IMR-90 (cell line): ENCODE results near the gene NARF. TPM values are rescaled to one million over a fixed set of nuclear protein-coding genes. Genes with fewer than 3 reads are reported as not detected.
A peak's percentile ranks its signal among the peaks of the same experiment; 100 is the strongest.

Experiments used
- ATAC-seq: fragments of 200-7000 bp; cut with Tn5 transposase; 2 replicates; pipeline ENCODE4 v1.9.1; 2020; ENCODE audit warnings: low read depth, mild to moderate bottlenecking, moderate library complexity
- BruUV-seq: library from RNA; stranded (reverse); fragments of 400-500 nt; replicated peaks from 2 replicates; lab custom pipeline; 2021; lab: Mats Ljungman, UMichigan
- CTCF ChIA-PET: fragments of 300-600 bp; formaldehyde crosslinking; extraction: SDS; loops from one replicate; lab custom pipeline; 2021; ENCODE audit warnings: antibody characterized with exemption; lab: Yijun Ruan, JAX
- POLR2A ChIA-PET: fragments of 300-600 bp; sonication (Branson Sonifier 250); formaldehyde crosslinking; loops from one replicate; lab custom pipeline; 2022; ENCODE audit warnings: antibody characterized with exemption; ENCODE audit not compliant: unreplicated experiment; lab: Charles Lee
- DNase-seq: peaks from one replicate; pipeline ENCODE4 v3.0.0; 2013
- H2AFZ ChIP-seq: replicated peaks from 2 replicates; pipeline ENCODE3; 2013; ENCODE audit warnings: low read length, mild to moderate bottlenecking; ENCODE audit not compliant: poor library complexity
- H2AK5ac ChIP-seq: 2 replicates; pipeline ENCODE4 v1.6.1; 2013; ENCODE audit warnings: low read depth, low read length, inconsistent platforms
- H2AK9ac ChIP-seq: replicated peaks from 2 replicates; pipeline ENCODE3; 2013; ENCODE audit warnings: mild to moderate bottlenecking, low read depth, low read length, moderate library complexity; ENCODE audit not compliant: poor library complexity
- H2BK120ac ChIP-seq: 2 replicates; pipeline ENCODE4 v1.6.1; 2013; ENCODE audit warnings: low read depth, low read length, inconsistent platforms
- H2BK15ac ChIP-seq: 3 replicates; pipeline ENCODE4 v1.6.1; 2013; ENCODE audit warnings: low read depth, low read length, inconsistent platforms
- H2BK20ac ChIP-seq: 2 replicates; pipeline ENCODE4 v1.6.1; 2013; ENCODE audit warnings: low read depth, mild to moderate bottlenecking, inconsistent platforms, low read length, moderate library complexity
- H2BK5ac ChIP-seq: 2 replicates; pipeline ENCODE4 v1.6.1; 2013; ENCODE audit warnings: mild to moderate bottlenecking, low read depth, low read length, inconsistent platforms; ENCODE audit not compliant: poor library complexity, severe bottlenecking
- H3K14ac ChIP-seq: replicated peaks from 2 replicates; pipeline ENCODE4 v1.6.1; 2013; ENCODE audit warnings: low read depth, low read length, inconsistent platforms
- H3K18ac ChIP-seq: 2 replicates; pipeline ENCODE4 v1.6.1; 2013; ENCODE audit warnings: low read depth, low read length, control low read depth
- H3K23ac ChIP-seq: 2 replicates; pipeline ENCODE4 v1.6.1; 2013; ENCODE audit warnings: low read depth, low read length, inconsistent platforms
- H3K27ac ChIP-seq: 2 replicates; pipeline ENCODE4 v1.5.1; 2013; ENCODE audit warnings: mild to moderate bottlenecking, control low read depth, low read length; ENCODE audit not compliant: insufficient read depth
- H3K27me3 ChIP-seq: 2 replicates; pipeline ENCODE4 v1.6.1; 2013; ENCODE audit warnings: low read length; ENCODE audit not compliant: control insufficient read depth, insufficient read depth
- H3K36me3 ChIP-seq: 2 replicates; pipeline ENCODE4 v1.6.1; 2013; ENCODE audit warnings: low read length, mixed read lengths; ENCODE audit not compliant: control insufficient read depth, insufficient read depth
- H3K4ac ChIP-seq: 2 replicates; pipeline ENCODE4 v1.6.1; 2013; ENCODE audit warnings: low read depth, low read length, inconsistent platforms
- H3K4me1 ChIP-seq: 2 replicates; pipeline ENCODE4 v1.6.1; 2013; ENCODE audit warnings: low read length, mixed read lengths; ENCODE audit not compliant: control insufficient read depth, insufficient read depth
- H3K4me2 ChIP-seq: 2 replicates; pipeline ENCODE4 v1.6.1; 2013; ENCODE audit warnings: low read depth, mild to moderate bottlenecking, control low read depth, low read length, moderate library complexity
- H3K4me3 ChIP-seq: 2 replicates; pipeline ENCODE4 v1.5.1; 2013; ENCODE audit warnings: low read depth, mild to moderate bottlenecking, control low read depth, low read length, moderate library complexity; ENCODE audit not compliant: insufficient read depth
- H3K56ac ChIP-seq: 2 replicates; pipeline ENCODE4 v1.6.1; 2013; ENCODE audit warnings: low read length, inconsistent platforms; ENCODE audit not compliant: insufficient read depth; ENCODE audit errors: extremely low read depth
- H3K79me1 ChIP-seq, 2 experiments: 2 replicates each; pipeline ENCODE4 v1.6.1; 2013; ENCODE audit warnings: low read length in 2 of 2, inconsistent platforms in 1 of 2, low read depth in 1 of 2
- H3K9ac ChIP-seq: 2 replicates; pipeline ENCODE4 v1.6.1; 2013; ENCODE audit warnings: low read depth, low read length, control low read depth
- H3K9me1 ChIP-seq: 2 replicates; pipeline ENCODE4 v1.6.1; 2013; ENCODE audit warnings: low read length, inconsistent platforms; ENCODE audit not compliant: insufficient read depth
- H3K9me3 ChIP-seq: 2 replicates; pipeline ENCODE4 v1.6.1; 2013; ENCODE audit warnings: low read length; ENCODE audit not compliant: control insufficient read depth, insufficient read depth
- H4K20me1 ChIP-seq: 2 replicates; pipeline ENCODE4 v1.6.1; 2013; ENCODE audit warnings: low read length, inconsistent platforms; ENCODE audit not compliant: insufficient read depth
- H4K5ac ChIP-seq: 2 replicates; pipeline ENCODE4 v1.6.1; 2013; ENCODE audit warnings: mild to moderate bottlenecking, low read depth, low read length, control low read depth
- H4K8ac ChIP-seq, 2 experiments: 2 replicates each; pipeline ENCODE4 v1.6.1; 2013; ENCODE audit warnings: low read depth in 2 of 2, low read length in 2 of 2, control low read depth in 1 of 2, inconsistent platforms in 1 of 2
- H4K91ac ChIP-seq: 2 replicates; pipeline ENCODE4 v1.6.1; 2013; ENCODE audit warnings: low read depth, low read length, inconsistent platforms; ENCODE audit not compliant: insufficient read depth
- CEBPB ChIP-seq: IDR thresholded peaks from 2 replicates; pipeline ENCODE4 v1.6.1; 2012; ENCODE audit warnings: low read depth, low read length, improper control_type of control experiment
- CHD1 ChIP-seq: IDR thresholded peaks from 2 replicates; pipeline ENCODE4 v1.6.1; 2012; ENCODE audit warnings: low read depth, low read length, improper control_type of control experiment
- FOS ChIP-seq: fragments of 150-350 bp; IDR thresholded peaks from 2 replicates; pipeline ENCODE4 v1.6.1; 2016; ENCODE audit warnings: low read depth, low read length
- MAFK ChIP-seq: IDR thresholded peaks from 2 replicates; pipeline ENCODE4 v1.6.1; 2012; ENCODE audit warnings: low read depth, low read length, improper control_type of control experiment
- MAZ ChIP-seq: IDR thresholded peaks from 2 replicates; pipeline ENCODE4 v1.6.1; 2012; ENCODE audit warnings: low read depth, mild to moderate bottlenecking, low read length, improper control_type of control experiment, moderate library complexity, borderline replicate concordance
- POLR2A ChIP-seq: IDR thresholded peaks from 2 replicates; pipeline ENCODE4 v1.6.1; 2012; ENCODE audit warnings: mild to moderate bottlenecking, low read depth, low read length
- RCOR1 ChIP-seq: IDR thresholded peaks from 2 replicates; pipeline ENCODE4 v1.6.1; 2012; ENCODE audit warnings: mild to moderate bottlenecking, low read length, improper control_type of control experiment; ENCODE audit not compliant: insufficient replicate concordance
- RFX5 ChIP-seq: IDR thresholded peaks from 2 replicates; pipeline ENCODE4 v1.8.0; 2012; ENCODE audit warnings: low read depth, mild to moderate bottlenecking, low read length, moderate library complexity
- SMC3 ChIP-seq: fragments of 150-350 bp; IDR thresholded peaks from 2 replicates; pipeline ENCODE4 v1.6.1; 2016; ENCODE audit warnings: low read depth, mild to moderate bottlenecking, antibody characterized with exemption, low read length, moderate library complexity
- WGBS, 2 experiments: methylation state at CpG; one replicate each; pipeline versions ENCODE4 v1.1.5 to v1.1.7; 2013; ENCODE audit warnings: missing lambda C conversion rate in 2 of 2; ENCODE audit not compliant: insufficient read length in 1 of 2; ENCODE audit errors: extremely low coverage in 2 of 2; 5-methylcytosine and 5-hydroxymethylcytosine counted together
- dilution Hi-C: fragments of 300-500 bp; cut with HindIII; formaldehyde crosslinking; loops from one replicate; pipeline ENCODE4 v1.14.3; 2018; ENCODE audit warnings: low sequenced_read_pairs; ENCODE audit not compliant: unreplicated experiment
- in situ Hi-C: fragments of 300-500 bp; cut with MboI; formaldehyde crosslinking; loops from 3 replicates; pipeline ENCODE4 v1.14.3; 2019; ENCODE audit warnings: low sequenced_read_pairs, inconsistent platforms, mixed read lengths
- intact Hi-C: fragments of 100-400 bp; cut with micrococcal nuclease; formaldehyde crosslinking; loops from 2 replicates; pipeline ENCODE4 v1.10.0; 2022
- polyA plus RNA-seq, 3 experiments: library from polyadenylated mRNA; depleted of rRNA; stranded (reverse); fragments of >200 nt; gene quantifications; 2 replicates each; pipeline ENCODE4 v1.2.3, GENCODE V29; 2012; ENCODE audit warnings: low replicate concordance in 1 of 3
- total RNA-seq: library from RNA; depleted of rRNA; stranded (reverse); fragments of >200 nt; gene quantifications from 2 replicates; pipeline ENCODE4 v1.2.3, GENCODE V29; 2012

The NARF gene
- total and polyA plus RNA-seq, 2 of the 4 experiments (the other 2 are of a cell fraction), result 83.7 to 94.8 TPM

GRCh38 chr17:82534401-82534812 lies 75.9 kb downstream of the NARF start:
- Histone ChIP-seq H3K18ac (no peak overlapping the region), H2AFZ (no peak overlapping the region), H3K4ac (peak overlapping the region; percentile 20), H3K36me3 (no peaks in the 10 kb centered on the region), H4K5ac (0 out of 2 replicates have a peak overlapping the region, but pooled peaks have one; percentile 35), H3K9me1 (peaks cover 23% of the 10 kb centered on the region), H3K9ac (no peak overlapping the region), H2BK5ac (peak overlapping the region; percentile 3), H3K4me2 (no peak overlapping the region), H2AK5ac (peak overlapping the region; percentile 70; the same call in 1 of the 2 replicates), H3K14ac (peak overlapping the region; percentile 62; the same call in 1 of the 2 replicates), H3K4me3 (no peak overlapping the region), H2BK120ac (no peak overlapping the region), H2BK15ac (no peak overlapping the region), H2AK9ac (no peak overlapping the region), H3K9me3 (no peaks in the 10 kb centered on the region), H4K91ac (0 out of 2 replicates have a peak overlapping the region, but pooled peaks have one; percentile 28), H2BK20ac (no peak overlapping the region), H4K8ac (no peak overlapping the region), H3K79me1 (peaks cover 18 to 89% of the 10 kb centered on the region in 2 experiments; a peak in 3 of 4 replicates), H3K27ac (no peak overlapping the region), H3K23ac (0 out of 2 replicates have a peak overlapping the region, but pooled peaks have one; percentile 31), H4K20me1 (peaks cover 90% of the 10 kb centered on the region), H3K4me1 (peaks cover 24% of the 10 kb centered on the region), H3K27me3 (no peaks in the 10 kb centered on the region), H3K56ac (no peak overlapping the region)
- POLR2A ChIA-PET, result no interaction called here
- no peak for TF ChIP-seq CEBPB
- TF ChIP-seq RCOR1, result no peak
- no peak for TF ChIP-seq RFX5
- no peak for TF ChIP-seq FOS
- TF ChIP-seq CHD1, result no peak
- TF ChIP-seq MAFK, result no peak
- no peak for TF ChIP-seq POLR2A
- no peak for TF ChIP-seq SMC3
- no peak for TF ChIP-seq MAZ
- intact Hi-C loops (loop anchor here (5.0 kb wide), 1 partner anchor 37 kb away; no protein-coding TSS in a partner anchor), in situ Hi-C loops (no loop called here), dilution Hi-C loops (no loop called here)
- ATAC-seq, result no peak
- no TSS peak for BruUV-seq
- CTCF ChIA-PET, result no interaction called here
- WGBS, 2 experiments, result 100% methylated on average over 3 of the region's 7 CpGs; no CpG with 5 or more reads in 1 of the 2 experiments
- no peak for DNase-seq
